MM.1S (cell line): Measurements from ENCODE around the gene AP1AR.

Experiments used
- DNase-seq: peaks from one replicate; pipeline ENCODE4 v3.0.0-alpha.2; 2015
- H2AFZ ChIP-seq: fragments of 300-600 bp; sonication (generic); 2 replicates; pipeline ENCODE4 v1.6.0; 2016; ENCODE audit warnings: antibody characterized with exemption, low read length
- H3F3A ChIP-seq: fragments of 300-600 bp; sonication (generic); 2 replicates; pipeline ENCODE4 v1.6.1; 2016; ENCODE audit warnings: mild to moderate bottlenecking, antibody characterized with exemption, low read length, moderate library complexity, mixed read lengths; ENCODE audit not compliant: insufficient read depth
- H3K27ac ChIP-seq: fragments of 300-600 bp; sonication (generic); 2 replicates; pipeline ENCODE4 v1.5.1; 2016; ENCODE audit warnings: mild to moderate bottlenecking, low read length
- H3K27me3 ChIP-seq: fragments of 300-600 bp; sonication (generic); replicated peaks from 2 replicates; pipeline ENCODE4 v1.6.0; 2016; ENCODE audit warnings: low read length; ENCODE audit not compliant: insufficient read depth
- H3K36me3 ChIP-seq: fragments of 300-600 bp; sonication (generic); replicated peaks from 2 replicates; pipeline ENCODE4 v1.6.1; 2016; ENCODE audit warnings: mild to moderate bottlenecking, low read length, mixed read lengths; ENCODE audit not compliant: insufficient read depth
- H3K4me1 ChIP-seq: fragments of 300-600 bp; sonication (generic); 2 replicates; pipeline ENCODE4 v1.6.1; 2016; ENCODE audit warnings: low read length, mixed read lengths
- H3K4me2 ChIP-seq: fragments of 300-600 bp; sonication (generic); 2 replicates; pipeline ENCODE4 v1.6.0; 2016; ENCODE audit warnings: low read depth, low read length
- H3K4me3 ChIP-seq: fragments of 300-600 bp; sonication (generic); 2 replicates; pipeline ENCODE4 v1.5.1; 2016; ENCODE audit warnings: low read length, mixed read lengths
- H3K79me2 ChIP-seq: fragments of 300-600 bp; sonication (generic); 2 replicates; pipeline ENCODE4 v1.6.1; 2016; ENCODE audit warnings: mixed run types, low read length, mixed read lengths
- H3K9ac ChIP-seq: fragments of 300-600 bp; sonication (generic); 2 replicates; pipeline ENCODE4 v1.6.1; 2016; ENCODE audit warnings: low read length, mixed read lengths
- H3K9me2 ChIP-seq: fragments of 300-600 bp; sonication (generic); replicated peaks from 2 replicates; pipeline ENCODE4 v1.6.1; 2016; ENCODE audit warnings: mild to moderate bottlenecking, low read length, mixed read lengths; ENCODE audit not compliant: insufficient read depth
- H3K9me3 ChIP-seq: fragments of 300-600 bp; sonication (generic); replicated peaks from 2 replicates; pipeline ENCODE4 v1.6.1; 2016; ENCODE audit warnings: mild to moderate bottlenecking, low read length, mixed read lengths; ENCODE audit not compliant: insufficient read depth
- H4K20me1 ChIP-seq: fragments of 300-600 bp; sonication (generic); 2 replicates; pipeline ENCODE4 v1.6.1; 2016; ENCODE audit warnings: mild to moderate bottlenecking, low read length, moderate library complexity, mixed read lengths; ENCODE audit not compliant: insufficient read depth
- EZH2 ChIP-seq: fragments of 300-600 bp; sonication (generic); optimal IDR thresholded peaks from 2 replicates; pipeline ENCODE3; 2017; ENCODE audit warnings: low read depth, mild to moderate bottlenecking, antibody characterized with exemption, low read length, mixed read lengths
- EZH2phosphoT487 ChIP-seq: fragments of 300-600 bp; sonication (generic); IDR thresholded peaks from 2 replicates; pipeline ENCODE4 v1.6.1; 2018; ENCODE audit warnings: antibody characterized with exemption, low read length
- TF ChIP-seq, protein P1 (sequence below): fragments of 300-600 bp; sonication (generic); IDR thresholded peaks from 2 replicates; pipeline ENCODE4 v1.5.1; 2016; ENCODE audit warnings: antibody characterized with exemption, low read length, mixed read lengths

AP1AR gene

DNA sequence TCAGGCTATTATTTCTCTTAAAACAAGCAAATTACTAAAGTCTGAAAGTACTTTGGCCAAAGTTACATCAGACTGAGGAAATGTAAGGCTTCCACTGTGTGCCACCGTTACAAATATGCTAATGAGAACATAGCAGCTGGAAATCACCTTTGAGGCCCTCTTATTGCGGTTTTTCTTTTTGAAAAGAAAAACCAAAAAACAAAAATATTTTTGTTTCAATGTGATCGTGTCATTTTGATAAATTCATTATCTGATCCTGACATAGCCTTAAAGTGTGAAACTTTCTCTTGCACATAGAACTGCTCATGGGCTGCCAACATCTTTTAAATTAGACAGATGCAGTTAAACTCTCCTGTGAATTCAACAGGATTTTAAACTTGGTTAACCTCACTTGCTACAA lies 56.9 kb downstream of the AP1AR start:
- no peaks in the 10 kb centered on the region for H3K9me3 ChIP-seq
- TF ChIP-seq EZH2phosphoT487: no peak
- TF ChIP-seq, protein P1, sequence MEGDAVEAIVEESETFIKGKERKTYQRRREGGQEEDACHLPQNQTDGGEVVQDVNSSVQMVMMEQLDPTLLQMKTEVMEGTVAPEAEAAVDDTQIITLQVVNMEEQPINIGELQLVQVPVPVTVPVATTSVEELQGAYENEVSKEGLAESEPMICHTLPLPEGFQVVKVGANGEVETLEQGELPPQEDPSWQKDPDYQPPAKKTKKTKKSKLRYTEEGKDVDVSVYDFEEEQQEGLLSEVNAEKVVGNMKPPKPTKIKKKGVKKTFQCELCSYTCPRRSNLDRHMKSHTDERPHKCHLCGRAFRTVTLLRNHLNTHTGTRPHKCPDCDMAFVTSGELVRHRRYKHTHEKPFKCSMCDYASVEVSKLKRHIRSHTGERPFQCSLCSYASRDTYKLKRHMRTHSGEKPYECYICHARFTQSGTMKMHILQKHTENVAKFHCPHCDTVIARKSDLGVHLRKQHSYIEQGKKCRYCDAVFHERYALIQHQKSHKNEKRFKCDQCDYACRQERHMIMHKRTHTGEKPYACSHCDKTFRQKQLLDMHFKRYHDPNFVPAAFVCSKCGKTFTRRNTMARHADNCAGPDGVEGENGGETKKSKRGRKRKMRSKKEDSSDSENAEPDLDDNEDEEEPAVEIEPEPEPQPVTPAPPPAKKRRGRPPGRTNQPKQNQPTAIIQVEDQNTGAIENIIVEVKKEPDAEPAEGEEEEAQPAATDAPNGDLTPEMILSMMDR: no peak
- TF ChIP-seq EZH2: no peak
- H3K79me2 ChIP-seq: peaks cover 33% of the 10 kb centered on the region
- H3K9me2 ChIP-seq: no peaks in the 10 kb centered on the region
- peak overlapping the region; percentile 24; the same call in 1 of the 2 replicates for H3K4me3 ChIP-seq
- H2AFZ ChIP-seq: peak overlapping the region; percentile 18; the same call in 1 of the 2 replicates
- peaks cover 30% of the 10 kb centered on the region for H3F3A ChIP-seq
- H3K9ac ChIP-seq: peak overlapping the region; percentile 35; the same call in 1 of the 2 replicates
- H3K4me1 ChIP-seq: peaks cover 20% of the 10 kb centered on the region
- H3K27me3 ChIP-seq: no peaks in the 10 kb centered on the region
- no peaks in the 10 kb centered on the region for H3K36me3 ChIP-seq
- H3K27ac ChIP-seq: peak overlapping the region; percentile 64; the same call in 1 of the 2 replicates
- peak; percentile 74 for DNase-seq
- H4K20me1 ChIP-seq: no peaks in the 10 kb centered on the region; the same call in 1 of the 2 replicates
- H3K4me2 ChIP-seq: peak overlapping the region; percentile 66

DNA sequence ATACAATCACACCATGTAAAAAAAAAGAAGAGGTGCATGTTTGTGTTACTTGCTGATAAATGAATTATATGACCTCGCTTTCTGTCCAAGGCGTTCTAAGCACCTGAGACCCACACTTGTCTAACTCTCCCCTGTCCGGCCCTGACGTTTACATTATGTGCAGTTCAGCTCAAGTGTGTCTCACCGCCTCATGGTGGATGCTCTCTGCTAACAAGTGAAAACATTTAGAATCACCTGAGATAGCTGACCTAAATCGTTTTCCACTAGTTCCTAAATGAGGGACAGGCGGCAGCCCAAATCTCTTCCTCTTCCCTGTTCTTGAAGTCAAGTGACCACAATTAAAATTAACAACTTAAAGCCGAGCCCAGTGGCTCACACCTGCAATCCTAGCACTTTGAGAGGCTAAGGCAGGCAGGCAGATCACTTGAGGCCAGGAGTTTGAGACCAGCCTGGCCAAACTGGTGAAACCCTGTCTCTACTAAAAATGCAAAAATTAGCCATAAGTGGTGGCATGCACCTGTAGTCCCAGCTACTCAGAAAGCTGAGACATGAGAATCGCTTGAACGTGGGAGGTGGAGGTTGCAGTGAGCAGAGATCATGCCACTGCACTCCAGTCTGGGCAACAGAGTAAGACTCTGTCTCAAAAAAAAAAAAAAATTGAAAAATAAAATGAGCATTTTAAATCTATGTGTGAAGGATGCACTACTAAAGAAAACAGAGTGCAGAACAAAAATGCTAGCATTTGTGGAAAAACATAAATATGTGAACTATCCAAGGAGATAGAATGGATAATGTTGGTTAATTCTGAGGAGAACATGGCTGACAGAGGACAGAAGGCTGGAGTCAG lies 58.0 kb downstream of the AP1AR start:
- H3K9me3 ChIP-seq: no peaks in the 10 kb centered on the region
- no peaks in the 10 kb centered on the region for H4K20me1 ChIP-seq
- no peaks in the 10 kb centered on the region for H3K27me3 ChIP-seq
- H3K9me2 ChIP-seq: no peaks in the 10 kb centered on the region
- TF ChIP-seq EZH2 (no peak), EZH2phosphoT487 (no peak)
- TF ChIP-seq, protein P1: no peak
- no peak for DNase-seq
- H3F3A ChIP-seq: peaks cover 22% of the 10 kb centered on the region
- H3K36me3 ChIP-seq: no peaks in the 10 kb centered on the region
- H2AFZ ChIP-seq: no peak overlapping the region
- no peak overlapping the region for H3K4me2 ChIP-seq
- peaks cover 20% of the 10 kb centered on the region for H3K4me1 ChIP-seq
- no peak overlapping the region for H3K4me3 ChIP-seq
- H3K27ac ChIP-seq: no peak overlapping the region
- H3K79me2 ChIP-seq: peaks cover 21% of the 10 kb centered on the region
- no peak overlapping the region for H3K9ac ChIP-seq

DNA sequence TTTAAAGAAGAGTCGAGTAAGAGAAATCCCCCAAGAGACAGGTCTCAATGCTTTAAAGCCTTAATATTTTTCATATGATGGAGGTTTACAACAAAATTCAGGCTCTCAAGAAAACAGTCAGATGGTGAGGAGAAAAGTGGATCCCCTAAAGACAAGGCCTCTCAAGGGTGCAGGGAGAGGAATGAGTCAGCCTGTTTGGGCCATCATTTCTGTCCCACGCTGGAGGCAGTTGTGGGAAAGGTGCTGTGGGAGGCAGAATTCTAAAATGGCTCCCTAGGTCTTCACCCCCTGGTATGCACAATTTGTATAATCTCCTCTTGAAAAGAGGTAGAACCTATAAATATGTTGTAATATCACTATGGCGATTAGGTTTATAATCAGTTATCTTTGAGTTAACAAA lies 58.8 kb downstream of the AP1AR start:
- no peak overlapping the region for H3K27ac ChIP-seq
- H3K9me3 ChIP-seq: no peaks in the 10 kb centered on the region
- TF ChIP-seq EZH2phosphoT487: no peak
- TF ChIP-seq EZH2: no peak
- TF ChIP-seq, protein P1: no peak
- H3F3A ChIP-seq: peaks cover 18% of the 10 kb centered on the region
- H3K4me1 ChIP-seq: peaks cover 20% of the 10 kb centered on the region
- H2AFZ ChIP-seq: no peak overlapping the region
- peaks cover 14% of the 10 kb centered on the region for H3K79me2 ChIP-seq
- H3K36me3 ChIP-seq: no peaks in the 10 kb centered on the region
- H3K9ac ChIP-seq: no peak overlapping the region
- H4K20me1 ChIP-seq: no peaks in the 10 kb centered on the region
- H3K9me2 ChIP-seq: no peaks in the 10 kb centered on the region
- no peak overlapping the region for H3K4me3 ChIP-seq
- DNase-seq: no peak
- no peaks in the 10 kb centered on the region for H3K27me3 ChIP-seq
- H3K4me2 ChIP-seq: no peak overlapping the region
